Measurements from ENCODE around the gene PMEPA1.

Gene PMEPA1

GRCh38 chr20:57713951-57714350, 4.1 kb upstream of the PMEPA1 start:
- in situ Hi-C loops (cut with MboI; ENCODE audit: low sequenced_read_pairs, unreplicated experiment) = no loop called here
- no peak for DNase-seq (ENCODE audit: low spot score)
- no peak for TF ChIP-seq CTCF (IDR thresholded peaks at IDR 0.05; ENCODE audit: borderline replicate concordance, control extremely low read depth, extremely low read depth, insufficient read depth, missing control alignments)

- no peak for TF ChIP-seq CTCF (IDR thresholded peaks at IDR 0.05; ENCODE audit: borderline replicate concordance, control extremely low read depth, extremely low read depth, insufficient read depth, missing control alignments)
- in situ Hi-C loops (cut with MboI; ENCODE audit: low sequenced_read_pairs, unreplicated experiment) = no loop called here
Measured at GRCh38 chr20:57713505-57713903, 3.7 kb upstream of the PMEPA1 start.

GRCh38 chr20:57712851-57713504, 3.2 kb upstream of the PMEPA1 start:
- in situ Hi-C loops (cut with MboI; ENCODE audit: low sequenced_read_pairs, unreplicated experiment) = no loop called here

More at GRCh38 chr20:57713505-57713903, 3.7 kb upstream of the PMEPA1 start:
- no peak for DNase-seq (ENCODE audit: low spot score)

GRCh38 chr20:57712341-57712740, 2.5 kb upstream of the PMEPA1 start:
- in situ Hi-C loops (cut with MboI; ENCODE audit: low sequenced_read_pairs, unreplicated experiment) = no loop called here
- no peak for TF ChIP-seq CTCF (IDR thresholded peaks at IDR 0.05; ENCODE audit: borderline replicate concordance, control extremely low read depth, extremely low read depth, insufficient read depth, missing control alignments)
- no peak for DNase-seq (ENCODE audit: low spot score)

More at GRCh38 chr20:57712851-57713504, 3.2 kb upstream of the PMEPA1 start:
- TF ChIP-seq CTCF (IDR thresholded peaks at IDR 0.05; ENCODE audit: borderline replicate concordance, control extremely low read depth, extremely low read depth, insufficient read depth, missing control alignments) = no peak
- no peak for DNase-seq (ENCODE audit: low spot score)

- TF ChIP-seq CTCF (IDR thresholded peaks at IDR 0.05; ENCODE audit: borderline replicate concordance, control extremely low read depth, extremely low read depth, insufficient read depth, missing control alignments) = no peak
- DNase-seq (ENCODE audit: low spot score) = no peak
- in situ Hi-C loops (cut with MboI; ENCODE audit: low sequenced_read_pairs, unreplicated experiment) = no loop called here
Measured at GRCh38 chr20:57711826-57712225, 2.0 kb upstream of the PMEPA1 start.

- in situ Hi-C loops (cut with MboI; ENCODE audit: low sequenced_read_pairs, unreplicated experiment) = no loop called here
- DNase-seq (ENCODE audit: low spot score) = no peak
- no peak for TF ChIP-seq CTCF (IDR thresholded peaks at IDR 0.05; ENCODE audit: borderline replicate concordance, control extremely low read depth, extremely low read depth, insufficient read depth, missing control alignments)
Measured at GRCh38 chr20:57711311-57711712, 1.5 kb upstream of the PMEPA1 start.

Data from GM13976 (cell line).